Left ventricle myocardium superior (tissue), 1 donor: Measurements from ENCODE around the gene BDH2. TPM values are rescaled to one million over a fixed set of nuclear protein-coding genes. Genes with fewer than 3 reads are reported as not detected.

Source experiments
- ATAC-seq: fragments of 200-7000 bp; cut with Tn5 transposase; one replicate; pipeline ENCODE4 v1.9.1; 2020; ENCODE audit warnings: mild to moderate bottlenecking, moderate library complexity
- DNase-seq: peaks from one replicate; pipeline ENCODE4 v3.0.0-alpha.2; 2020
- intact Hi-C: fragments of 100-400 bp; cut with micrococcal nuclease; formaldehyde crosslinking; loops from one replicate; pipeline ENCODE4 v1.11.0; 2022
- long read RNA-seq: library from polyadenylated mRNA; unstranded; transcript quantifications from one replicate; pipeline ENCODE4 v2.0.0, GENCODE V29; 2021
- total RNA-seq: library from RNA; stranded (reverse); fragmentation: NEBNext Ultra II Directional; extraction: Animal tissue kit (Norgen Biotek cat#: 25700); gene quantifications from one replicate; pipeline ENCODE4 v1.2.1, GENCODE V29; 2021
- donor health status: DM: no; HTN: yes; CAD: no; lungs with severe emphysema.

BDH2 gene
- 25.6 TPM for total RNA-seq
- long read RNA-seq, transcript BDH2-201 (10 exons, 1,126 nt) = major isoform, 20 of 25 reads
- long read RNA-seq, partial matches to known transcripts = 1 of 25 reads
- long read RNA-seq, other reads (novel, unspliced or antisense) = 2 of 25 reads

- intact Hi-C loops = loop anchor here (10.0 kb wide), 1 partner anchor 55 kb away; no protein-coding TSS in a partner anchor
- DNase-seq (no peak), ATAC-seq (peak; percentile 97)
Measured at GRCh38 chr4:103099691-103100392, at the start of gene BDH2. Gene BDH2 (minus strand): TSS chr4:103099834. CDS start chr4:103096254, 3,580 bp downstream.

DNA sequence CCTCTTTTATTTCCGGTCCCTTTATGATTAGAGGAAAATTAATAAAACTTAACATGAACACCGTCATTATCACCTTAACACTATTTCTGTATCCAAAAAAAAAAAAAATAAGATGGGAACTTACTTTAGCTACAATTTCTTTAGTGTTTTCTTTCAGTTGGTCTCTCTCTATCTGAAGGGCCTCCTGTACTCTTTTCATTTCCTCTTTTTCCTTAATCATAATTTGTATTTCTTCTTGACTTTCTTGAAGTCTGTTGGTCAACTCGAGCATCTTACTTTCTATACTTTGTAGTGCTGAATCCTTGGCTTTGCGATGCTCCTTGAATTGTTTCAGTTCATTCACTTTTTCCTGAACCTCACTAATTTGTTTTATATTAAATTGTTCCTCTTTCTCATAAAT, 45.3 kb upstream of the BDH2 start:
- no peak for ATAC-seq
- intact Hi-C loops = no loop called here

GRCh38 chr4:103137446-103137827, 37.8 kb upstream of the BDH2 start:
- DNase-seq = no peak
- intact Hi-C loops = no loop called here
- no peak for ATAC-seq

More for the DNA sequence above, 45.3 kb upstream of the BDH2 start:
- DNase-seq = no peak

- intact Hi-C loops = no loop called here
- DNase-seq = no peak
- ATAC-seq = no peak
Measured at GRCh38 chr4:103136671-103137445, 37.2 kb upstream of the BDH2 start.

- no peak for DNase-seq
Measured at GRCh38 chr4:103129174-103129573, 29.5 kb upstream of the BDH2 start.

GRCh38 chr4:103126126-103126525, 26.5 kb upstream of the BDH2 start:
- DNase-seq = no peak
- intact Hi-C loops = no loop called here
- no peak for ATAC-seq

More at GRCh38 chr4:103129174-103129573, 29.5 kb upstream of the BDH2 start:
- intact Hi-C loops = no loop called here
- ATAC-seq = no peak

- intact Hi-C loops = no loop called here
- DNase-seq (no peak), ATAC-seq (no peak)
Measured at GRCh38 chr4:103123114-103123513, 23.5 kb upstream of the BDH2 start.

DNA sequence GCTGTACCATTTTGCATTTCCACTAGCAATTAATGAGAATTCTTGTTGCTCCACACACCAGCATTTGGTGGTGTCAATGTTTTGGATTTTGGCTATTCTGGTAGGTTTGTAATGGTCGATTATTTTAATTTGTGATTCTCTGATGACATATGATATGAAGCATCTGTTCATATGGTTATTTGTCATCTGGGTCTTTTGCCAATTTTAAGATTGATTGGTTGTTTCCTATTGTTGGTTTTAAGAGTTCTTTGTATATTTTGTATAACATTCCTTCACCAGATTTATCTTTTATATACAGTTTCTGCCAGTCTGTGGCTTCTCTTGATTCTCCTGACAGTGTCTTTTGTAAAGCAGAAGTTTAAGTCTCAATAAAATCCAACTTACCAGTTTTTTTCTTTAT, 18.5 kb upstream of the BDH2 start:
- DNase-seq (no peak), ATAC-seq (no peak)
- intact Hi-C loops = no loop called here

DNA sequence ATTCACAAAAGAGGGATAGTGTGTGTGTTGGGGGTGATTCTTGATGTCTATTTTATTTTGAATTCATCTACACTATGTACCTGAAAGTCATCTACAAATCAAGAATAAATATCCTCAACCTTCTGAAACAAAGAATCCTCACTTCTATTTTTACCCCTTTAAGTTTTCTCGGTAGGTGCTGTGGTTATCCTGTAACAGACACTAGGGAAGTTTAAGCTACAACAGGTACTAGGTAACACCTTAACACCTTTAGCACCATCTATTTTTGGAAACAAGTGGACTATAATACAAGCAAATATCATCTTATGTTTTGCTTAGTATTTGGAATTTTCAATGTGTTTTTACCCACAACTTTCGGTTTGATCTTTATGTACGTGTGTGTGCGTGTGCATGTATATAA, 12.0 kb upstream of the BDH2 start:
- intact Hi-C loops = no loop called here
- DNase-seq (no peak), ATAC-seq (no peak)

- intact Hi-C loops = no loop called here
- DNase-seq = no peak
- ATAC-seq = no peak
Measured at GRCh38 chr4:103108542-103108941, 8.9 kb upstream of the BDH2 start.

- intact Hi-C loops = no loop called here
- DNase-seq = no peak
- ATAC-seq = no peak
Measured at GRCh38 chr4:103105558-103106356, 6.1 kb upstream of the BDH2 start.

DNA sequence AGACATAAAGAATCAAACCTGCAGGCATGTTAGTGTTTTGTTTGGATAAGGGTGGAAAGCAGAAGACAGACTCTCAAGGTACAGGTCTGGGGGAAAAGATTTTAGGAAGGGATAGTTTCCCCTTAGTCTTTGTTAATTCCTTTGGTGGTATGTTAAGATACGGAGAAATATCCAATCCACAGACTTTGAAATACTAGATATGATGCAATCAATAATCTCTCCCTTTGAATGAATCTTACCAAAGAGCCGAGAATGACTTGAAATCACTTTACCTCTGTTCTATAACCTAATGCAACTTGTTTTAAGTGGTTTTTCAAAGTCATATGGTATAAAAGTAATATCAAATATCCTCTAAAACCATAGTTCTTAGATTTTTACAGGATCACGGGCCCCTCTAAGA, 5.3 kb upstream of the BDH2 start:
- DNase-seq (no peak), ATAC-seq (no peak)
- intact Hi-C loops = no loop called here

GRCh38 chr4:103100691-103101090, 1.1 kb upstream of the BDH2 start:
- ATAC-seq (no peak), DNase-seq (no peak)
- intact Hi-C loops = no loop called here

DNA sequence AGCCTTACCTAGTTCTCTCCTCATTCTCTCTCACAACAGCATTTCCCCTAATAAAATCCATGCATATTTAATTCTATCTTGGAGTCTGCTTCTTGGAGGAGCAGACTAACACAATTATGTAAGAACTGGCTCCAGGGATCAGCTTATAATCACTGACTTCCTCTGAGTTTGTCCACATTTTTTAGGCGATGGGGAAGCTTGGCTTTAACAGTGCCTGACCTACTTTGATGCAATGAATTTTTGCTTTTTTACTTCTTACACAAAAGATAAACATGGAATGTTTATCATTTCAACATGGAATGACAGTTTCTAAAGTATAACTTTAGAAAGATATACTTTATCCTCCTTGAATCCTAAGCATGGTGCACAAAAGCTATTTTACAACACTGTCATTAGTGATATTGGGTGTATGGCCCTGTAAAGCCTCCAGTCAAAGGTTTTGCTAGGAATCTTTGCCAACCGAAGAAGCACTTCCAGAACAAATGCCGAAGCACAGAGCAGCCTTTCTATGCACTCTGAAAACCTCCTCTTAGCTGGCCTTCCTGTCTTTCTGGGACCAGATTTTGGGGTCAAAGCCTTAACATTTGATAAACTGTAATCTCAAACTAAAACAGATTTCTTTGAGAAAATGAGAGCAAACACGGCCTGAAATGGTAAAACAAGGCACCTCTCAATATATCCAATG, 736 bp downstream of the BDH2 start:
- DNase-seq = no peak
- intact Hi-C loops = loop anchor here (10.0 kb wide), 1 partner anchor 54 kb away; no protein-coding TSS in a partner anchor
- peak; percentile 61 for ATAC-seq

- intact Hi-C loops = loop anchor here (10.0 kb wide), 1 partner anchor 54 kb away; no protein-coding TSS in a partner anchor
- no peak for ATAC-seq
- DNase-seq = no peak
Measured at GRCh38 chr4:103098341-103098740, 1.3 kb downstream of the BDH2 start.

DNA sequence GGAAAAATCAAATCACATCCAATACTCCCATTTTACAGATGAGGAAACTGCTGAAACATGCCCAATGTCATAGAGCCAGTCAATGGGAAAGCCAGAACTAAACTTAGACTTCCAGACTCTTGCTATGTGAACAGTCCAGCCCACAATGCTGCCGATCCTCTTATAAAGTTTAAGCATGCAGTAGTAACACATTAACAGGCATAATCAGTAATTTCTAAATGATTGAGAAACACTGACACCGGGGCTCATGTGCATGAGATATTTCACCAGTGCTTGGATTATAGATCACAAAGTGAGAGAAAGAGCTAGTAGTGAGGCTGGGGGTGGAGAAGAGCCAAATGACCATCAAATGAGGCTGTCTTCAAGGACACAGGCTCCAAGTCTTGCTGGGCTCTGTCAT, 2.5 kb downstream of the BDH2 start:
- ATAC-seq (no peak), DNase-seq (no peak)
- intact Hi-C loops = loop anchor here (10.0 kb wide), 1 partner anchor 52 kb away; no protein-coding TSS in a partner anchor

GRCh38 chr4:103095080-103095479, 4.6 kb downstream of the BDH2 start:
- no peak for DNase-seq
- intact Hi-C loops = loop anchor here (10.0 kb wide), 1 partner anchor 50 kb away; no protein-coding TSS in a partner anchor
- ATAC-seq = no peak

- no peak for ATAC-seq
- no peak for DNase-seq
- intact Hi-C loops = loop anchor here (10.0 kb wide), 1 partner anchor 47 kb away; no protein-coding TSS in a partner anchor
Measured at GRCh38 chr4:103092245-103092644, 7.4 kb downstream of the BDH2 start.
